Measurements from ENCODE around the gene NOSTRIN. TPM values are rescaled to one million over a fixed set of nuclear protein-coding genes. Genes with fewer than 3 reads are reported as not detected.

The NOSTRIN gene
- 5.4 and 5.5 TPM in 2 replicates for total RNA-seq

GRCh38 chr2:168801961-168802858 is at the start of gene NOSTRIN:
Gene NOSTRIN (plus strand): TSS chr2:168802637. CDS start chr2:168802647, 10 bp downstream.

GRCh38 chr2:168890006-168890782 is 87.8 kb downstream of the NOSTRIN start, which contains the start of gene SPC25:
Gene SPC25 (minus strand): TSS chr2:168890430. CDS start chr2:168889519, 911 bp downstream.

GRCh38 chr2:168901003-168901402 is 98.6 kb downstream of the NOSTRIN start, which contains the start of gene G6PC2:
Gene G6PC2 (plus strand): TSS chr2:168901291. CDS start chr2:168901332, 41 bp downstream.

Other genes with a start within 250 kb of the NOSTRIN start
- gene SPC25, start 87.8 kb downstream of the NOSTRIN start, total RNA-seq, result 3.0 and 3.5 TPM in 2 replicates
- not detected in 2 replicates for gene G6PC2, start 98.7 kb downstream of the NOSTRIN start, total RNA-seq
- gene ABCB11, start 228.7 kb downstream of the NOSTRIN start, total RNA-seq, result under 0.01 TPM in 1 of 2 replicates, not detected in the other

All from placental epithelial cell (primary cell).